Stimulated activated CD8-positive, alpha-beta memory T cell treated with anti-CD3 and anti-CD28 coated beads, Interleukin-4, amount 100 ng/mL, for 48 hours (primary cell): ENCODE results near the gene HPGD.

Source experiments
- DNase-seq: peaks from one replicate; pipeline ENCODE4 v3.0.0-alpha.2; 2020

Gene HPGD

GRCh38 chr4:174467107-174467506, 55.2 kb downstream of the HPGD start:
- no peak for DNase-seq

GRCh38 chr4:174464949-174465348, 57.3 kb downstream of the HPGD start:
- DNase-seq, result no peak

- no peak for DNase-seq
Observed at GRCh38 chr4:174461466-174462106, 60.7 kb downstream of the HPGD start.

- no peak for DNase-seq
Observed at GRCh38 chr4:174460684-174461083, 61.6 kb downstream of the HPGD start.

- no peak for DNase-seq
Observed at GRCh38 chr4:174457468-174457867, 64.8 kb downstream of the HPGD start.

GRCh38 chr4:174454815-174455473, 67.3 kb downstream of the HPGD start:
- no peak for DNase-seq

- DNase-seq, result no peak
Observed at GRCh38 chr4:174451718-174452296, 70.5 kb downstream of the HPGD start.

GRCh38 chr4:174450786-174451125, 71.5 kb downstream of the HPGD start:
- no peak for DNase-seq

GRCh38 chr4:174449944-174450785, 72.1 kb downstream of the HPGD start:
- no peak for DNase-seq

GRCh38 chr4:174449152-174449551, 73.1 kb downstream of the HPGD start:
- DNase-seq, result no peak

GRCh38 chr4:174444390-174444789, 77.9 kb downstream of the HPGD start:
- DNase-seq, result no peak
